GM23338 (cell line): ENCODE results near the gene CD163L1. TPM values are rescaled to one million over a fixed set of nuclear protein-coding genes. Genes with fewer than 3 reads are reported as not detected.
A peak's percentile ranks its signal among the peaks of the same experiment; 100 is the strongest.

Source experiments
- ATAC-seq: fragments of 200-7000 bp; cut with Tn5 transposase; 3 replicates; pipeline ENCODE4 v1.9.1; 2020
- DNase-seq: peaks from one replicate; pipeline ENCODE4 v3.0.0-alpha.2; 2015; ENCODE audit warnings: low spot score
- H2AFZ ChIP-seq: fragments of 200-600 bp; sonication (generic); 2 replicates; pipeline ENCODE4 v1.8.0; 2016; ENCODE audit warnings: antibody characterized with exemption, mild to moderate bottlenecking, moderate library complexity
- H3F3A ChIP-seq: fragments of 200-600 bp; sonication (generic); replicated peaks from 2 replicates; pipeline ENCODE4 v1.8.0; 2017; ENCODE audit warnings: antibody characterized with exemption, mixed run types, low read depth
- H3K27ac ChIP-seq: fragments of 200-600 bp; sonication (generic); 2 replicates; pipeline ENCODE4 v1.6.1; 2016; ENCODE audit warnings: low read depth
- H3K27me3 ChIP-seq: fragments of 200-600 bp; sonication (generic); 2 replicates; pipeline ENCODE4 v1.8.0; 2016; ENCODE audit warnings: mild to moderate bottlenecking, mixed run types, moderate library complexity; ENCODE audit not compliant: insufficient read depth
- H3K36me3 ChIP-seq: fragments of 200-600 bp; sonication (generic); 2 replicates; pipeline ENCODE4 v1.8.0; 2016; ENCODE audit warnings: mild to moderate bottlenecking; ENCODE audit not compliant: insufficient read depth
- H3K4me1 ChIP-seq: fragments of 200-600 bp; sonication (generic); 2 replicates; pipeline ENCODE4 v1.8.0; 2016; ENCODE audit warnings: mild to moderate bottlenecking, moderate library complexity; ENCODE audit not compliant: insufficient read depth
- H3K4me2 ChIP-seq: fragments of 200-600 bp; sonication (generic); 2 replicates; pipeline ENCODE4 v1.7.1; 2017; ENCODE audit warnings: mixed run types
- H3K4me3 ChIP-seq: fragments of 200-600 bp; sonication (generic); 2 replicates; pipeline ENCODE4 v1.6.1; 2016; ENCODE audit warnings: mixed run types
- H3K79me2 ChIP-seq: fragments of 200-600 bp; sonication (generic); replicated peaks from 2 replicates; pipeline ENCODE4 v1.8.0; 2017; ENCODE audit warnings: mild to moderate bottlenecking; ENCODE audit not compliant: insufficient read depth
- H3K9me2 ChIP-seq: fragments of 200-600 bp; sonication (generic); 2 replicates; pipeline ENCODE4 v1.8.0; 2017; ENCODE audit not compliant: insufficient read depth
- H4K20me1 ChIP-seq: fragments of 200-600 bp; sonication (generic); replicated peaks from 2 replicates; pipeline ENCODE4 v1.8.0; 2017; ENCODE audit warnings: mild to moderate bottlenecking; ENCODE audit not compliant: insufficient read depth
- H3K27ac Mint-ChIP-seq: 2 replicates; pipeline ENCODE4 v1.8.0; 2020; ENCODE audit warnings: inconsistent platforms, mild to moderate bottlenecking, moderate library complexity, mixed read lengths
- H3K27me3 Mint-ChIP-seq: 3 replicates; pipeline ENCODE4 v1.8.0; 2022; ENCODE audit warnings: low read depth, mild to moderate bottlenecking, moderate library complexity, mixed read lengths, inconsistent platforms; ENCODE audit not compliant: insufficient read depth, poor library complexity
- H3K36me3 Mint-ChIP-seq: 3 replicates; pipeline ENCODE4 v1.8.0; 2021; ENCODE audit warnings: low read depth, mild to moderate bottlenecking, inconsistent platforms, moderate library complexity, mixed read lengths
- H3K4me1 Mint-ChIP-seq: 3 replicates; pipeline ENCODE4 v1.8.0; 2020; ENCODE audit warnings: mild to moderate bottlenecking, inconsistent platforms, mixed read lengths
- H3K4me3 Mint-ChIP-seq: 3 replicates; pipeline ENCODE4 v1.8.0; 2021; ENCODE audit warnings: moderate library complexity, mild to moderate bottlenecking, inconsistent platforms, mixed read lengths
- H3K9me3 Mint-ChIP-seq: 3 replicates; pipeline ENCODE4 v1.8.0; 2020; ENCODE audit warnings: moderate library complexity, mild to moderate bottlenecking, inconsistent platforms, mixed read lengths
- CREB1 ChIP-seq: fragments of 250-450 bp; sonication (Bioruptor Pico); IDR thresholded peaks from 2 replicates; pipeline ENCODE4 v1.5.0; 2020; ENCODE audit warnings: low read depth, mild to moderate bottlenecking, moderate library complexity
- ETS1 ChIP-seq: IDR thresholded peaks from 2 replicates; pipeline ENCODE4 v1.6.1; 2016; ENCODE audit warnings: antibody characterized with exemption
- EZH2 ChIP-seq: fragments of 200-600 bp; sonication (generic); IDR thresholded peaks from one replicate; pipeline ENCODE4 v1.8.0; 2017; ENCODE audit warnings: antibody characterized with exemption, mild to moderate bottlenecking, low read depth; ENCODE audit not compliant: unreplicated experiment
- EZH2phosphoT487 ChIP-seq: fragments of 200-600 bp; sonication (generic); IDR thresholded peaks from one replicate; pipeline ENCODE4 v1.8.1; 2018; ENCODE audit warnings: antibody characterized with exemption; ENCODE audit not compliant: unreplicated experiment
- JUNB ChIP-seq: IDR thresholded peaks from one replicate; pipeline ENCODE4 v1.6.1; 2016; ENCODE audit warnings: antibody characterized with exemption; ENCODE audit not compliant: unreplicated experiment
- NANOG ChIP-seq: IDR thresholded peaks from 2 replicates; pipeline ENCODE4 v1.6.1; 2016; ENCODE audit warnings: antibody characterized with exemption, borderline replicate concordance
- POLR2AphosphoS5 ChIP-seq: IDR thresholded peaks from 2 replicates; pipeline ENCODE4 v1.6.1; 2016; ENCODE audit warnings: antibody characterized with exemption, low read depth
- STAT1 ChIP-seq: IDR thresholded peaks from one replicate; pipeline ENCODE4 v1.6.1; 2016; ENCODE audit warnings: antibody characterized with exemption; ENCODE audit not compliant: unreplicated experiment
- ZNF114 ChIP-seq: fragments of 250-450 bp; sonication (Bioruptor Pico); IDR thresholded peaks from 2 replicates; pipeline ENCODE4 v1.5.0; 2020; ENCODE audit warnings: mild to moderate bottlenecking, moderate library complexity
- ZNF331 ChIP-seq: fragments of 250-450 bp; sonication (Bioruptor Pico); IDR thresholded peaks from 2 replicates; pipeline ENCODE4 v1.5.0; 2020; ENCODE audit warnings: low read depth, mild to moderate bottlenecking, moderate library complexity
- polyA plus RNA-seq: library from polyadenylated mRNA; unstranded; fragments of >200 nt; fragmentation: Nextera tagmentation; extraction: Ambion mirVana; gene quantifications from 2 replicates; pipeline ENCODE4 v1.2.1, GENCODE V29; 2016
- total RNA-seq: library from RNA; depleted of rRNA; stranded (reverse); fragments of >200 nt; shearing (Covaris generic); gene quantifications from 2 replicates; pipeline ENCODE4 v1.2.3, GENCODE V29; 2014
- TF ChIP-seq, protein P1 (sequence below), 2 experiments: fragments of 200-600 bp in 1 of 2; sonication (generic) in 1 of 2; conservative IDR thresholded peaks; 2 replicates each; pipeline versions ENCODE4 v1.5.1 to v1.6.1; 2016 to 2017; ENCODE audit warnings: antibody characterized with exemption in 2 of 2, low read depth in 2 of 2, mild to moderate bottlenecking in 2 of 2, moderate library complexity in 1 of 2
- TF ChIP-seq, protein P2 (sequence below): fragments of 250-450 bp; sonication (Bioruptor Pico); IDR thresholded peaks from 2 replicates; pipeline ENCODE4 v1.5.0; 2020; ENCODE audit warnings: mild to moderate bottlenecking, moderate library complexity
- TF ChIP-seq, protein P3 (sequence below): IDR thresholded peaks from one replicate; pipeline ENCODE4 v1.6.1; 2018; ENCODE audit warnings: antibody characterized with exemption; ENCODE audit not compliant: unreplicated experiment

The CD163L1 gene
- total and polyA plus RNA-seq, 2 experiments from 2014 or later, result 0.14 to 0.36 TPM

GRCh38 chr12:7479771-7480170 is 35.8 kb upstream of the CD163L1 start:
- Histone ChIP-seq H2AFZ (peak overlapping the region; percentile 48; the same call in 1 of the 2 replicates), H3K79me2 (no peaks in the 10 kb centered on the region), H4K20me1 (no peaks in the 10 kb centered on the region), H3F3A (no peaks in the 10 kb centered on the region), H3K4me2 (no peak overlapping the region), H3K27me3 (no peaks in the 10 kb centered on the region), H3K4me3 (no peak overlapping the region), H3K4me1 (no peaks in the 10 kb centered on the region), H3K36me3 (no peaks in the 10 kb centered on the region), H3K9me2 (0 out of 2 replicates have a peak, but pooled peaks cover 5% of the 10 kb centered on the region), H3K27ac (no peak overlapping the region)
- Mint-ChIP-seq H3K36me3 (no peaks in the 10 kb centered on the region), H3K4me3 (no peak overlapping the region), H3K27me3 (no peaks in the 10 kb centered on the region), H3K9me3 (no peaks in the 10 kb centered on the region), H3K27ac (no peak overlapping the region), H3K4me1 (no peaks in the 10 kb centered on the region)
- ATAC-seq (no peak), DNase-seq (no peak)
- TF ChIP-seq JUNB, result no peak
- no peak for TF ChIP-seq EZH2
- TF ChIP-seq ZNF331, result no peak
- TF ChIP-seq CREB1 (CRISPR knock-in tag), result no peak
- TF ChIP-seq EZH2phosphoT487, result no peak
- TF ChIP-seq, protein P1, sequence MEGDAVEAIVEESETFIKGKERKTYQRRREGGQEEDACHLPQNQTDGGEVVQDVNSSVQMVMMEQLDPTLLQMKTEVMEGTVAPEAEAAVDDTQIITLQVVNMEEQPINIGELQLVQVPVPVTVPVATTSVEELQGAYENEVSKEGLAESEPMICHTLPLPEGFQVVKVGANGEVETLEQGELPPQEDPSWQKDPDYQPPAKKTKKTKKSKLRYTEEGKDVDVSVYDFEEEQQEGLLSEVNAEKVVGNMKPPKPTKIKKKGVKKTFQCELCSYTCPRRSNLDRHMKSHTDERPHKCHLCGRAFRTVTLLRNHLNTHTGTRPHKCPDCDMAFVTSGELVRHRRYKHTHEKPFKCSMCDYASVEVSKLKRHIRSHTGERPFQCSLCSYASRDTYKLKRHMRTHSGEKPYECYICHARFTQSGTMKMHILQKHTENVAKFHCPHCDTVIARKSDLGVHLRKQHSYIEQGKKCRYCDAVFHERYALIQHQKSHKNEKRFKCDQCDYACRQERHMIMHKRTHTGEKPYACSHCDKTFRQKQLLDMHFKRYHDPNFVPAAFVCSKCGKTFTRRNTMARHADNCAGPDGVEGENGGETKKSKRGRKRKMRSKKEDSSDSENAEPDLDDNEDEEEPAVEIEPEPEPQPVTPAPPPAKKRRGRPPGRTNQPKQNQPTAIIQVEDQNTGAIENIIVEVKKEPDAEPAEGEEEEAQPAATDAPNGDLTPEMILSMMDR (conservative IDR thresholded peaks at IDR 0.05; ENCODE audit: low read depth in 2 of 2), result no peak
- TF ChIP-seq, protein P2, sequence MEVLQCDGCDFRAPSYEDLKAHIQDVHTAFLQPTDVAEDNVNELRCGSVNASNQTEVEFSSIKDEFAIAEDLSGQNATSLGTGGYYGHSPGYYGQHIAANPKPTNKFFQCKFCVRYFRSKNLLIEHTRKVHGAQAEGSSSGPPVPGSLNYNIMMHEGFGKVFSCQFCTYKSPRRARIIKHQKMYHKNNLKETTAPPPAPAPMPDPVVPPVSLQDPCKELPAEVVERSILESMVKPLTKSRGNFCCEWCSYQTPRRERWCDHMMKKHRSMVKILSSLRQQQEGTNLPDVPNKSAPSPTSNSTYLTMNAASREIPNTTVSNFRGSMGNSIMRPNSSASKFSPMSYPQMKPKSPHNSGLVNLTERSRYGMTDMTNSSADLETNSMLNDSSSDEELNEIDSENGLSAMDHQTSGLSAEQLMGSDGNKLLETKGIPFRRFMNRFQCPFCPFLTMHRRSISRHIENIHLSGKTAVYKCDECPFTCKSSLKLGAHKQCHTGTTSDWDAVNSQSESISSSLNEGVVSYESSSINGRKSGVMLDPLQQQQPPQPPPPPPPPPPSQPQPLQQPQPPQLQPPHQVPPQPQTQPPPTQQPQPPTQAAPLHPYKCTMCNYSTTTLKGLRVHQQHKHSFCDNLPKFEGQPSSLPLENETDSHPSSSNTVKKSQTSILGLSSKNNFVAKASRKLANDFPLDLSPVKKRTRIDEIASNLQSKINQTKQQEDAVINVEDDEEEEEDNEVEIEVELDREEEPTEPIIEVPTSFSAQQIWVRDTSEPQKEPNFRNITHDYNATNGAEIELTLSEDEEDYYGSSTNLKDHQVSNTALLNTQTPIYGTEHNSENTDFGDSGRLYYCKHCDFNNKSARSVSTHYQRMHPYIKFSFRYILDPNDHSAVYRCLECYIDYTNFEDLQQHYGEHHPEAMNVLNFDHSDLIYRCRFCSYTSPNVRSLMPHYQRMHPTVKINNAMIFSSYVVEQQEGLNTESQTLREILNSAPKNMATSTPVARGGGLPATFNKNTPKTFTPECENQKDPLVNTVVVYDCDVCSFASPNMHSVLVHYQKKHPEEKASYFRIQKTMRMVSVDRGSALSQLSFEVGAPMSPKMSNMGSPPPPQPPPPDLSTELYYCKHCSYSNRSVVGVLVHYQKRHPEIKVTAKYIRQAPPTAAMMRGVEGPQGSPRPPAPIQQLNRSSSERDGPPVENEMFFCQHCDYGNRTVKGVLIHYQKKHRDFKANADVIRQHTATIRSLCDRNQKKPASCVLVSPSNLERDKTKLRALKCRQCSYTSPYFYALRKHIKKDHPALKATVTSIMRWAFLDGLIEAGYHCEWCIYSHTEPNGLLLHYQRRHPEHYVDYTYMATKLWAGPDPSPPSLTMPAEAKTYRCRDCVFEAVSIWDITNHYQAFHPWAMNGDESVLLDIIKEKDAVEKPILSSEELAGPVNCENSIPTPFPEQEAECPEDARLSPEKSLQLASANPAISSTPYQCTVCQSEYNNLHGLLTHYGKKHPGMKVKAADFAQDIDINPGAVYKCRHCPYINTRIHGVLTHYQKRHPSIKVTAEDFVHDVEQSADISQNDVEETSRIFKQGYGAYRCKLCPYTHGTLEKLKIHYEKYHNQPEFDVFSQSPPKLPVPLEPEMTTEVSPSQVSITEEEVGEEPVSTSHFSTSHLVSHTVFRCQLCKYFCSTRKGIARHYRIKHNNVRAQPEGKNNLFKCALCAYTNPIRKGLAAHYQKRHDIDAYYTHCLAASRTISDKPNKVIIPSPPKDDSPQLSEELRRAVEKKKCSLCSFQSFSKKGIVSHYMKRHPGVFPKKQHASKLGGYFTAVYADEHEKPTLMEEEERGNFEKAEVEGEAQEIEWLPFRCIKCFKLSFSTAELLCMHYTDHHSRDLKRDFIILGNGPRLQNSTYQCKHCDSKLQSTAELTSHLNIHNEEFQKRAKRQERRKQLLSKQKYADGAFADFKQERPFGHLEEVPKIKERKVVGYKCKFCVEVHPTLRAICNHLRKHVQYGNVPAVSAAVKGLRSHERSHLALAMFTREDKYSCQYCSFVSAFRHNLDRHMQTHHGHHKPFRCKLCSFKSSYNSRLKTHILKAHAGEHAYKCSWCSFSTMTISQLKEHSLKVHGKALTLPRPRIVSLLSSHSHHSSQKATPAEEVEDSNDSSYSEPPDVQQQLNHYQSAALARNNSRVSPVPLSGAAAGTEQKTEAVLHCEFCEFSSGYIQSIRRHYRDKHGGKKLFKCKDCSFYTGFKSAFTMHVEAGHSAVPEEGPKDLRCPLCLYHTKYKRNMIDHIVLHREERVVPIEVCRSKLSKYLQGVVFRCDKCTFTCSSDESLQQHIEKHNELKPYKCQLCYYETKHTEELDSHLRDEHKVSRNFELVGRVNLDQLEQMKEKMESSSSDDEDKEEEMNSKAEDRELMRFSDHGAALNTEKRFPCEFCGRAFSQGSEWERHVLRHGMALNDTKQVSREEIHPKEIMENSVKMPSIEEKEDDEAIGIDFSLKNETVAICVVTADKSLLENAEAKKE (CRISPR knock-in tag), result no peak
- TF ChIP-seq STAT1, result no peak
- no peak for TF ChIP-seq ETS1
- TF ChIP-seq NANOG, result no peak
- TF ChIP-seq POLR2AphosphoS5, result no peak
- TF ChIP-seq, protein P3, sequence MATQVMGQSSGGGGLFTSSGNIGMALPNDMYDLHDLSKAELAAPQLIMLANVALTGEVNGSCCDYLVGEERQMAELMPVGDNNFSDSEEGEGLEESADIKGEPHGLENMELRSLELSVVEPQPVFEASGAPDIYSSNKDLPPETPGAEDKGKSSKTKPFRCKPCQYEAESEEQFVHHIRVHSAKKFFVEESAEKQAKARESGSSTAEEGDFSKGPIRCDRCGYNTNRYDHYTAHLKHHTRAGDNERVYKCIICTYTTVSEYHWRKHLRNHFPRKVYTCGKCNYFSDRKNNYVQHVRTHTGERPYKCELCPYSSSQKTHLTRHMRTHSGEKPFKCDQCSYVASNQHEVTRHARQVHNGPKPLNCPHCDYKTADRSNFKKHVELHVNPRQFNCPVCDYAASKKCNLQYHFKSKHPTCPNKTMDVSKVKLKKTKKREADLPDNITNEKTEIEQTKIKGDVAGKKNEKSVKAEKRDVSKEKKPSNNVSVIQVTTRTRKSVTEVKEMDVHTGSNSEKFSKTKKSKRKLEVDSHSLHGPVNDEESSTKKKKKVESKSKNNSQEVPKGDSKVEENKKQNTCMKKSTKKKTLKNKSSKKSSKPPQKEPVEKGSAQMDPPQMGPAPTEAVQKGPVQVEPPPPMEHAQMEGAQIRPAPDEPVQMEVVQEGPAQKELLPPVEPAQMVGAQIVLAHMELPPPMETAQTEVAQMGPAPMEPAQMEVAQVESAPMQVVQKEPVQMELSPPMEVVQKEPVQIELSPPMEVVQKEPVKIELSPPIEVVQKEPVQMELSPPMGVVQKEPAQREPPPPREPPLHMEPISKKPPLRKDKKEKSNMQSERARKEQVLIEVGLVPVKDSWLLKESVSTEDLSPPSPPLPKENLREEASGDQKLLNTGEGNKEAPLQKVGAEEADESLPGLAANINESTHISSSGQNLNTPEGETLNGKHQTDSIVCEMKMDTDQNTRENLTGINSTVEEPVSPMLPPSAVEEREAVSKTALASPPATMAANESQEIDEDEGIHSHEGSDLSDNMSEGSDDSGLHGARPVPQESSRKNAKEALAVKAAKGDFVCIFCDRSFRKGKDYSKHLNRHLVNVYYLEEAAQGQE, result no peak
- no peak for TF ChIP-seq ZNF114 (CRISPR knock-in tag)
